K562 (cell line): ENCODE measurements around the gene C2. TPM values are rescaled to one million over a fixed set of nuclear protein-coding genes. Genes with fewer than 3 reads are reported as not detected.

ENCODE experiments used
- ATF7 ChIP-seq: fragments of 450-650 bp; IDR thresholded peaks from 2 replicates; pipeline ENCODE4 v1.7.1; 2014; ENCODE audit warnings: mild to moderate bottlenecking, moderate library complexity
- BHLHE40 ChIP-seq: IDR thresholded peaks from 2 replicates; pipeline ENCODE4 v1.6.1; 2011; ENCODE audit warnings: low read length, improper control_type of control experiment
- CREB3L1 ChIP-seq: fragments of 450-650 bp; IDR thresholded peaks from 2 replicates; pipeline ENCODE4 v1.6.1; 2014; ENCODE audit warnings: low read depth, mild to moderate bottlenecking, moderate library complexity, borderline replicate concordance
- CTBP1 ChIP-seq: fragments of 450-650 bp; IDR thresholded peaks from 2 replicates; pipeline ENCODE4 v1.6.1; 2016; ENCODE audit warnings: borderline replicate concordance
- E2F5 ChIP-seq: sonication (generic); formaldehyde crosslinking; IDR thresholded peaks from 2 replicates; pipeline ENCODE4 v1.8.0; 2022; ENCODE audit warnings: mild to moderate bottlenecking, missing genetic modification reagents
- ELF1 ChIP-seq: fragments of 200-800 bp; sonication (Bioruptor generic); IDR thresholded peaks from 2 replicates; pipeline ENCODE4 v1.6.1; 2016; ENCODE audit warnings: missing genetic modification characterization, missing compliant biosample characterization
- FOXP4 ChIP-seq: sonication (generic); formaldehyde crosslinking; IDR thresholded peaks from 2 replicates; pipeline ENCODE4 v1.8.0; 2022; ENCODE audit warnings: mild to moderate bottlenecking, missing genetic modification reagents, borderline replicate concordance
- GABPA ChIP-seq: fragments of 200-800 bp; sonication (Bioruptor generic); conservative IDR thresholded peaks from 2 replicates; pipeline ENCODE4 v1.6.1; 2016; ENCODE audit warnings: low read depth, missing genetic modification characterization, missing compliant biosample characterization
- GTF2A2 ChIP-seq: IDR thresholded peaks from 2 replicates; pipeline ENCODE4 v1.6.1; 2016; ENCODE audit warnings: mild to moderate bottlenecking, missing genetic modification characterization, missing compliant biosample characterization
- MTA3 ChIP-seq: fragments of 450-650 bp; formaldehyde crosslinking; IDR thresholded peaks from 2 replicates; pipeline ENCODE4 v1.6.1; 2017; ENCODE audit warnings: mild to moderate bottlenecking, borderline replicate concordance
- MXI1 ChIP-seq: IDR thresholded peaks from 2 replicates; pipeline ENCODE4 v1.6.1; 2011; ENCODE audit warnings: low read depth, mild to moderate bottlenecking, improper control_type of control experiment, low read length
- MYC ChIP-seq, 2 experiments: fragments of 250-450 bp in 1 of 2; sonication (Bioruptor Pico) in 1 of 2; IDR thresholded peaks; 2 replicates each; pipeline versions ENCODE4 v1.5.1 to v1.6.1; 2012 to 2021; ENCODE audit warnings: low read depth in 2 of 2, borderline replicate concordance in 1 of 2, improper control_type of control experiment in 1 of 2, low read length in 1 of 2, mild to moderate bottlenecking in 1 of 2, moderate library complexity in 1 of 2
- NFATC3 ChIP-seq: fragments of 450-650 bp; IDR thresholded peaks from 2 replicates; pipeline ENCODE4 v1.6.1; 2017; ENCODE audit warnings: mild to moderate bottlenecking
- PKNOX1 ChIP-seq: fragments of 450-650 bp; IDR thresholded peaks from 2 replicates; pipeline ENCODE4 v1.6.1; 2016
- PTTG1 ChIP-seq: fragments of 450-650 bp; IDR thresholded peaks from 2 replicates; pipeline ENCODE4 v1.6.1; 2016; ENCODE audit warnings: low read depth, mild to moderate bottlenecking, missing genetic modification characterization, missing compliant biosample characterization
- SAFB2 ChIP-seq: fragments of 200-400 bp; formaldehyde crosslinking; IDR thresholded peaks from 2 replicates; pipeline ENCODE4 v1.6.1; 2018; ENCODE audit warnings: borderline replicate concordance, low read length, low read depth, moderate library complexity; ENCODE audit not compliant: severe bottlenecking
- SIN3A ChIP-seq, 2 experiments: fragments of 150-350 bp in 1 of 2; IDR thresholded peaks; 2 replicates each; pipeline ENCODE4 v1.6.1; 2011 to 2016; ENCODE audit warnings: borderline replicate concordance in 2 of 2, low read depth in 2 of 2, low read length in 2 of 2, mild to moderate bottlenecking in 2 of 2, moderate library complexity in 2 of 2; ENCODE audit not compliant: control insufficient read depth in 1 of 2
- SMARCB1 ChIP-seq: IDR thresholded peaks from 2 replicates; pipeline ENCODE4 v1.6.1; 2011; ENCODE audit warnings: improper control_type of control experiment, low read depth; ENCODE audit not compliant: insufficient read length
- SUPT5H ChIP-seq: fragments of 450-650 bp; IDR thresholded peaks from 2 replicates; pipeline ENCODE4 v1.6.1; 2016
- ZKSCAN3 ChIP-seq: fragments of 250-450 bp; sonication (Bioruptor Pico); IDR thresholded peaks from 2 replicates; pipeline ENCODE4 v1.4.0; 2020
- ZNF282 ChIP-seq: sonication (generic); formaldehyde crosslinking; IDR thresholded peaks from 2 replicates; pipeline ENCODE4 v1.8.1; 2023; ENCODE audit warnings: missing genetic modification reagents
- ZNF324 ChIP-seq: fragments of 250-450 bp; sonication (Bioruptor Pico); IDR thresholded peaks from 2 replicates; pipeline ENCODE4 v1.4.0; 2020; ENCODE audit warnings: mild to moderate bottlenecking
- polyA plus RNA-seq, 8 experiments: library from polyadenylated mRNA; depleted of rRNA in 4 of 8; stranded (reverse) in 5 of 8; unstranded in 3 of 8; fragments of >200 nt; fragmentation: Nextera tagmentation in 2 of 8; fragmentation: Illumina TruSeq in 1 of 8; extraction: Ambion mirVana in 2 of 8; extraction: Trizol in 1 of 8; gene quantifications; 2 replicates each; pipeline versions ENCODE4 v1.2.1 to v1.2.3, GENCODE V29; 2011 to 2014; ENCODE audit warnings: inconsistent platforms in 1 of 8, missing spikeins in 1 of 8
- total RNA-seq, 7 experiments: library from RNA; depleted of rRNA in 6 of 7; stranded (reverse); fragments of >200 nt in 6 of 7; fragmentation: Illumina TruSeq in 2 of 7; extraction: Trizol in 2 of 7; gene quantifications; 2 replicates each; pipeline versions ENCODE4 v1.2.1 to v1.2.3, GENCODE V29; 2011 to 2021; ENCODE audit warnings: low replicate concordance in 1 of 7

C2 gene
- total and polyA plus RNA-seq, 9 of the 15 experiments (the other 6 are each of a cell fraction or from before 2014, with no cell fraction given) = 0.05 to 1.1 (median 0.39) TPM; not detected in 1

- peak; percentile 61; the same call in 1 of the 2 replicates for TF ChIP-seq CREB3L1
- TF ChIP-seq ZNF324 (CRISPR knock-in tag) = no peak
- peak in 1 of 2 experiments; percentile 63; a peak in 2 of 4 replicates for TF ChIP-seq SIN3A (IDR thresholded peaks at IDR 0.05; ENCODE audit: borderline replicate concordance in 2 of 2, control insufficient read depth in 1 of 2, low read depth in 2 of 2, low read length in 2 of 2)
- no peak for TF ChIP-seq SUPT5H
- 0 out of 2 replicates have a peak, but pooled peaks have one; percentile 12 for TF ChIP-seq MTA3
- TF ChIP-seq ZNF282 (CRISPR knock-in tag) = no peak
- TF ChIP-seq SMARCB1 = no peak
- peak; percentile 64; the same call in 1 of the 2 replicates for TF ChIP-seq BHLHE40
- no peak for TF ChIP-seq SAFB2
- TF ChIP-seq GABPA (tag) = peak; percentile 41; the same call in 1 of the 2 replicates
- TF ChIP-seq FOXP4 (CRISPR knock-in tag) = no peak
- no peak for TF ChIP-seq ELF1
- TF ChIP-seq GTF2A2 (tag) = no peak
- TF ChIP-seq PKNOX1 = peak; percentile 88
- TF ChIP-seq MYC (IDR thresholded peaks at IDR 0.05; ENCODE audit: low read depth, low read length) = peak; percentile 11; the same call in 1 of the 2 replicates
- TF ChIP-seq MYC (CRISPR knock-in tag; IDR thresholded peaks at IDR 0.05; ENCODE audit: borderline replicate concordance, low read depth) = no peak
- TF ChIP-seq NFATC3 = 0 out of 2 replicates have a peak, but pooled peaks have one; percentile 26
- no peak for TF ChIP-seq CTBP1
- TF ChIP-seq ATF7 = peak; percentile 32
- no peak for TF ChIP-seq ZKSCAN3
- TF ChIP-seq E2F5 (CRISPR knock-in tag) = no peak
- TF ChIP-seq MXI1 = 0 out of 2 replicates have a peak, but pooled peaks have one; percentile 48
- TF ChIP-seq PTTG1 (tag) = no peak
Measured at GRCh38 chr6:31898383-31899011, 29.0 kb upstream of the C2 start (continued).
